GM12892 (cell line): Measurements from ENCODE around the gene BEST4.
A peak's percentile ranks its signal among the peaks of the same experiment; 100 is the strongest.

Experiments
- POLR2A ChIP-seq: IDR thresholded peaks from 2 replicates; pipeline ENCODE4 v1.6.1; 2011; ENCODE audit warnings: low read depth, low read length, control low read depth
- POLR2AphosphoS5 ChIP-seq: IDR thresholded peaks from 2 replicates; pipeline ENCODE4 v1.6.1; 2011; ENCODE audit warnings: low read depth, low read length, control low read depth
- TAF1 ChIP-seq: IDR thresholded peaks from 2 replicates; pipeline ENCODE4 v1.6.1; 2011; ENCODE audit warnings: low read depth, mild to moderate bottlenecking, control low read depth, low read length, borderline replicate concordance

GRCh38 chr1:44784094-44785028, 3.6 kb downstream of the BEST4 start:
- peak; percentile 52; the same call in 1 of the 2 replicates for TF ChIP-seq POLR2A
- peak; percentile 43; the same call in 1 of the 2 replicates for TF ChIP-seq TAF1
- TF ChIP-seq POLR2AphosphoS5: no peak; the same call in none of the 2 replicates
